ENCODE data around the gene PGBD5.

The PGBD5 gene

DNA sequence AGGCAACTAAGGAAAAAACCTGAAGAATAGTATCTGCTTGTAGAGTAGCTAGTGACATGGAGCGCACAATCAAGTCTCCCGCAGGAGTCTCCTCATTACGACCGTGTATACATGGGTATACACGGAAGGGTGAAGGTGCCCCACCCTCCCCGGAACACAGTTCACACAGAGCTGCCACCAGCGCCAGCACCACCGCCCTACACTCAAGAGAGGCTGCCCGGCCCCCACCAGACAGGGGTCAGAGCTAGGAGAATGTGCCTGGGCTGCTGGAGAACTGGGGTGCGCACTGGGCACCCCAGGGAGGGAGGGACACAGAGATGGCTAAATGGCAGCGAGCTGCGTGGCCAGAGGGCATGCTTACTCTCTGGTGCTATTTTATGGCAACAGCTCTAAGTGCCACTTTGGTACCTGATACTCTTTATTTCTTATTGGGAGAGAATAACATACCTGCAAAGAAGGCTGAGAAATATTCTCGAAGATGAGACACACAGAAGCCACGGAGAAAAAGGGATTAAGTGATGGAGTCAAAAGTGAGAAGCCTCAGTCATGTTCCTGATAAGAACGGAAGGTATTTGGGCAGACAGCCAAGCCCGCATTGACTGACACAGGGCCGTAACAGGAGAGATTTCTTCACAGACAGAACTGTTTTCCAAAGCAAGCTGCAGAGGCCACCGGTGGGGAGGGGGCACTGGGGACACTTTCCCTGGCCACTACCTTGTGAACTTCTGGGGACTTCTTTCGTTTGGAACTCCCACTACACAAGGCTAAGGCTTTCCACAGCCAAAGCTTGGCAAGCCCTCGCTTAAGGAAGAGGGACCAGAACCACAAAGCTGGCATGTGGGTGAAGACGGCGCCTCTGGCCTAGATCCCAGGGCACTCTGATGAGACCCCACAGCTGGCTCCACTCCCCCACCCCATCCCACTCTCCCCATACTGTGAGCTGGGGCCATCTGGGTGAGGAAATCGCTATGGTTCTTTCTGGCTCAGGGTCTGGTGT is 108.0 kb downstream of the PGBD5 start:
- H3K9me3 ChIP-seq (replicated peaks in 1 of 2; ENCODE audit: control insufficient read depth in 2 of 2, insufficient read depth in 1 of 2, low read depth in 1 of 2, low read length in 2 of 2), result peaks cover 0 to 1% of the 10 kb centered on the region in 2 donors
- H3K27ac ChIP-seq (replicated peaks; ENCODE audit: low read length), result no peak overlapping the region
- no peak overlapping the region for H2BK120ac ChIP-seq (ENCODE audit: low read depth, low read length)
- H3K4ac ChIP-seq (ENCODE audit: low read length), result peak overlapping the region; percentile 38
- H2BK12ac ChIP-seq (ENCODE audit: low read length), result no peak overlapping the region
- no peak overlapping the region for H4K8ac ChIP-seq (ENCODE audit: low read depth, low read length)
- DNase-seq (ENCODE audit: low spot score), result no peak
- WGBS, 2 donors (ENCODE audit: extremely low coverage in 2 of 2, insufficient read length in 2 of 2, insufficient replicate concordance in 1 of 2), result no CpG with 5 or more reads among the region's 23 CpGs
- H4K91ac ChIP-seq (ENCODE audit: low read depth, low read length, poor library complexity), result no peak overlapping the region
- no peak overlapping the region for H3K14ac ChIP-seq (ENCODE audit: low read length)
- no peaks in the 10 kb centered on the region for H3K4me1 ChIP-seq (ENCODE audit: control insufficient read depth in 2 of 2, insufficient read depth in 1 of 2, low read depth in 1 of 2, low read length in 2 of 2)
- peak overlapping the region; percentile 10 for H3K23ac ChIP-seq (ENCODE audit: low read depth, low read length, poor library complexity)
- H3K79me1 ChIP-seq (ENCODE audit: low read depth, low read length), result no peaks in the 10 kb centered on the region
- peak overlapping the region in 1 of 2 donors; percentile 12 for H3K4me3 ChIP-seq (ENCODE audit: low read length in 2 of 2)
- peaks cover 3 to 32% of the 10 kb centered on the region in 2 donors for H3K36me3 ChIP-seq (replicated peaks in 1 of 2; ENCODE audit: control insufficient read depth in 2 of 2, insufficient read depth in 2 of 2, low read length in 2 of 2)
- H2BK15ac ChIP-seq (ENCODE audit: low read length), result no peak overlapping the region
- H3K27me3 ChIP-seq (ENCODE audit: control insufficient read depth in 3 of 3, insufficient read depth in 3 of 3, low read depth in 1 of 3, low read length in 3 of 3), result no peaks in the 10 kb centered on the region
- H2AFZ ChIP-seq (ENCODE audit: low read length), result no peak overlapping the region
- no peak overlapping the region for H3K4me2 ChIP-seq (ENCODE audit: insufficient read depth, low read length, poor library complexity, severe bottlenecking)
- H2BK5ac ChIP-seq (ENCODE audit: low read length), result no peak overlapping the region
- no peak overlapping the region for H3K18ac ChIP-seq (ENCODE audit: low read length)
- H3K9ac ChIP-seq (ENCODE audit: low read depth, low read length, poor library complexity), result no peak overlapping the region
- no peak overlapping the region for H2AK5ac ChIP-seq (ENCODE audit: low read depth, low read length)

DNA sequence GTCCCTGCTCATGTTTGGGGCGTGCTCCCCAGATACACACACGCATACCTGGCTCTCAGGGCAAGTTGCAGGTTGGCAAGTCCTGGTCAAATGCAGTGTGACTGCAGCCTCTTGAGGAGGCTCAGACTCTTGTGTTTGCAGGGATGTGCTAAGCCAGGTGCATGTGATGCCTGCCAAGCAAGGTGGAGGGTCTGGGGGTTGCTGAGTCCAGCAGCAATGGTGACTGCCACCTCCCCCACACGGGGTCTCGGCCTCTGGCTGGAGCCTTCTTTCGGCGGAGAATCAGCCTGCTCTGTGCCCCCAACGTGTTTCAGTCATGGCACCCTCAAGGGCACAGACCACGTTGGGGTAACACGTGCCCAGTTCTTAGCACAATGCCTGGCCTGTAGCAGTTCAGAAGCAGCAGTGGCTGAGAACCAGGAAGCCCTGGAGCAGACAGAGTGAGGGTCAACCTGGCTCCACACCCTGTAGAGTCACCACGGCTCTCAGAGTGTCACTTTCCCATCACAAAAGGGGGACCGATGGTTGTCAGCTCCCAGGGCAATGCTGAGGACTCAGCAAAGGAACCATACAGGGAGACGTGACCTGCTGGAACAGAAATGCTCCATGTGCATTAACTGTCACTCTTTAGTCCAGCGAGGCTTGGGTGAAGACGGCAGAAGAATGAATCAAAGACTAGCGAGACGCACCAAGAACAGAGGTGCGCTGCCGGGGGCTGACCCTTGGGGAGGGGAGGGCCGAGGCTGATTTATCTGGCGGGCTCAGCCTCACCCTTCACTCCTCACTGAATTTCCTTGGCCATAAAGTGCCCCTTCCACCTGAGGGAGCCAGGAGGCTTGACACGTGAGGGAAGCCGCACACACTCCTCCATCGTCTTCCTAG is 109.0 kb downstream of the PGBD5 start:
- Histone ChIP-seq H2BK15ac (ENCODE audit: low read length) (no peak overlapping the region), H3K14ac (ENCODE audit: low read length) (no peak overlapping the region), H2AK5ac (ENCODE audit: low read depth, low read length) (no peak overlapping the region), H2AFZ (ENCODE audit: low read length) (no peak overlapping the region), H2BK5ac (ENCODE audit: low read length) (no peak overlapping the region), H4K91ac (ENCODE audit: low read depth, low read length, poor library complexity) (peak overlapping the region; percentile 5), H3K27ac (replicated peaks; ENCODE audit: low read length) (no peak overlapping the region), H3K9me3 (replicated peaks in 1 of 2; ENCODE audit: control insufficient read depth in 2 of 2, insufficient read depth in 1 of 2, low read depth in 1 of 2, low read length in 2 of 2) (peaks cover 0 to 1% of the 10 kb centered on the region in 2 donors), H2BK120ac (ENCODE audit: low read depth, low read length) (no peak overlapping the region), H2BK12ac (ENCODE audit: low read length) (no peak overlapping the region), H3K27me3 (ENCODE audit: control insufficient read depth in 3 of 3, insufficient read depth in 3 of 3, low read depth in 1 of 3, low read length in 3 of 3) (peaks cover 0 to 2% (median 0%) of the 10 kb centered on the region in 3 experiments), H3K4me2 (ENCODE audit: insufficient read depth, low read length, poor library complexity, severe bottlenecking) (no peak overlapping the region), H3K4ac (ENCODE audit: low read length) (no peak overlapping the region), H3K23ac (ENCODE audit: low read depth, low read length, poor library complexity) (no peak overlapping the region), H3K4me3 (ENCODE audit: low read length in 2 of 2) (no peak overlapping the region), H3K9ac (ENCODE audit: low read depth, low read length, poor library complexity) (no peak overlapping the region), H3K18ac (ENCODE audit: low read length) (no peak overlapping the region), H4K8ac (ENCODE audit: low read depth, low read length) (peak overlapping the region; percentile 29), H3K79me1 (ENCODE audit: low read depth, low read length) (no peaks in the 10 kb centered on the region), H3K36me3 (replicated peaks in 1 of 2; ENCODE audit: control insufficient read depth in 2 of 2, insufficient read depth in 2 of 2, low read length in 2 of 2) (peaks cover 0 to 21% of the 10 kb centered on the region in 2 donors), H3K4me1 (ENCODE audit: control insufficient read depth in 2 of 2, insufficient read depth in 1 of 2, low read depth in 1 of 2, low read length in 2 of 2) (peaks cover 0 to 2% of the 10 kb centered on the region in 2 donors)
- DNase-seq (ENCODE audit: low spot score), result no peak
- no CpG with 5 or more reads among the region's 23 CpGs for WGBS, 2 donors (ENCODE audit: extremely low coverage in 2 of 2, insufficient read length in 2 of 2, insufficient replicate concordance in 1 of 2)

DNA sequence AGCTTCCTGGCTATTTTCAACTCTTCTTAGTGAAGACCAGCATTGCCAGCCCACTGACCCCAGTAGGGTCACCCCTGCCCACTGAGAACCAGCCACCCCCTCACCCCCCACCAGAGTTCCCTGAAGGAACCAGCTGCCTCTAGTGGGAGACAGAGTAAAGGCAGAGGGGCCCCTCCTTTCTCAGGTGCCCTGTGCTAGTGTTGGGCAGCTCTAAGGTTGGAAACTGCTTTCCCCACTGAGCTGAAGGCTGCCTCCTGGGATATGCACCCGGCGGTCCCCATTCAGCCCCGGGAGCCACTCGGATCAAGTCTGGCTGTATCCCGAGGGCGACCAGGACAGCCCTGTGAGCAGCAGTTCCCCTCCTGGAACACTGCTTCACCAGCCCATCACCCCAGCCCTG is 111.0 kb downstream of the PGBD5 start:
- Histone ChIP-seq H3K79me1 (ENCODE audit: low read depth, low read length) (no peaks in the 10 kb centered on the region), H3K4ac (ENCODE audit: low read length) (no peak overlapping the region), H3K9ac (ENCODE audit: low read depth, low read length, poor library complexity) (no peak overlapping the region), H2BK12ac (ENCODE audit: low read length) (no peak overlapping the region), H2BK120ac (ENCODE audit: low read depth, low read length) (no peak overlapping the region), H4K91ac (ENCODE audit: low read depth, low read length, poor library complexity) (no peak overlapping the region), H3K4me2 (ENCODE audit: insufficient read depth, low read length, poor library complexity, severe bottlenecking) (no peak overlapping the region), H2AK5ac (ENCODE audit: low read depth, low read length) (peak overlapping the region; percentile 49), H3K27me3 (ENCODE audit: control insufficient read depth in 3 of 3, insufficient read depth in 3 of 3, low read depth in 1 of 3, low read length in 3 of 3) (peaks cover 0 to 2% (median 0%) of the 10 kb centered on the region in 3 experiments), H4K8ac (ENCODE audit: low read depth, low read length) (no peak overlapping the region), H3K9me3 (replicated peaks in 1 of 2; ENCODE audit: control insufficient read depth in 2 of 2, insufficient read depth in 1 of 2, low read depth in 1 of 2, low read length in 2 of 2) (peaks cover 0 to 1% of the 10 kb centered on the region in 2 donors), H3K4me1 (ENCODE audit: control insufficient read depth in 2 of 2, insufficient read depth in 1 of 2, low read depth in 1 of 2, low read length in 2 of 2) (peaks cover 2 to 3% of the 10 kb centered on the region in 2 donors), H3K23ac (ENCODE audit: low read depth, low read length, poor library complexity) (no peak overlapping the region), H3K18ac (ENCODE audit: low read length) (peak overlapping the region; percentile 35), H3K14ac (ENCODE audit: low read length) (no peak overlapping the region), H2BK5ac (ENCODE audit: low read length) (no peak overlapping the region), H2BK15ac (ENCODE audit: low read length) (no peak overlapping the region), H3K36me3 (replicated peaks in 1 of 2; ENCODE audit: control insufficient read depth in 2 of 2, insufficient read depth in 2 of 2, low read length in 2 of 2) (peaks cover 0 to 2% of the 10 kb centered on the region in 2 donors), H3K4me3 (ENCODE audit: low read length in 2 of 2) (no peak overlapping the region), H2AFZ (ENCODE audit: low read length) (no peak overlapping the region), H3K27ac (replicated peaks; ENCODE audit: low read length) (no peak overlapping the region)
- no CpG with 5 or more reads among the region's 6 CpGs for WGBS, 2 donors (ENCODE audit: extremely low coverage in 2 of 2, insufficient read length in 2 of 2, insufficient replicate concordance in 1 of 2)
- DNase-seq (ENCODE audit: low spot score), result no peak
